ENCODE results near the gene INTS1. TPM values are rescaled to one million over a fixed set of nuclear protein-coding genes. Genes with fewer than 3 reads are reported as not detected.

Gene INTS1
- total RNA-seq, 4 donors from 2014 or later, result 33.1 to 80.3 (median 48.0) TPM

GRCh38 chr7:1550005-1550845, 46.0 kb upstream of the INTS1 start:
- Histone ChIP-seq H3K4me1 (peaks cover 3 to 12% (median 10%) of the 10 kb centered on the region in 4 donors), H3K27me3 (no peaks in the 10 kb centered on the region), H3K4me3 (no peak overlapping the region), H3K36me3 (peaks cover 0 to 2% (median under 1%) of the 10 kb centered on the region in 4 donors), H3K27ac (replicated peaks in 1 of 4) (no peak overlapping the region), H3K9me3 (no peaks in the 10 kb centered on the region)
- intact Hi-C loops (cut with DNase I), result no loop called here
- DNase-seq (ENCODE audit: extremely low spot score), result no peak
- no peak for TF ChIP-seq CTCF (IDR thresholded peaks at IDR 0.05)
- TF ChIP-seq POLR2A (IDR thresholded peaks at IDR 0.05; ENCODE audit: low read depth), result no peak
- TF ChIP-seq EP300 (IDR thresholded peaks at IDR 0.05), result no peak
- TF ChIP-seq POLR2AphosphoS5 (IDR thresholded peaks at IDR 0.05), result no peak
- 86% methylated on average over 21 of the region's 42 CpGs for WGBS

GRCh38 chr7:1549357-1550004, 45.3 kb upstream of the INTS1 start:
- Histone ChIP-seq H3K4me3 (no peak overlapping the region), H3K9me3 (no peaks in the 10 kb centered on the region), H3K4me1 (peaks cover 0 to 8% (median 6%) of the 10 kb centered on the region in 4 donors), H3K36me3 (peaks cover 0 to 9% (median 7%) of the 10 kb centered on the region in 4 donors), H3K27ac (replicated peaks in 1 of 4) (no peak overlapping the region), H3K27me3 (no peaks in the 10 kb centered on the region)
- TF ChIP-seq POLR2A (IDR thresholded peaks at IDR 0.05; ENCODE audit: low read depth), result no peak
- TF ChIP-seq POLR2AphosphoS5 (IDR thresholded peaks at IDR 0.05), result no peak
- TF ChIP-seq CTCF (IDR thresholded peaks at IDR 0.05), result no peak
- TF ChIP-seq EP300 (IDR thresholded peaks at IDR 0.05), result no peak
- DNase-seq (ENCODE audit: extremely low spot score), result no peak
- 82% methylated on average over 5 of the region's 27 CpGs for WGBS
- intact Hi-C loops (cut with DNase I), result no loop called here

- no peaks in the 10 kb centered on the region for H3K27me3 ChIP-seq
- TF ChIP-seq POLR2AphosphoS5 (IDR thresholded peaks at IDR 0.05) (no peak), POLR2A (IDR thresholded peaks at IDR 0.05; ENCODE audit: low read depth) (no peak), EP300 (IDR thresholded peaks at IDR 0.05) (no peak), CTCF (IDR thresholded peaks at IDR 0.05) (no peak)
- H3K36me3 ChIP-seq, result peaks cover 0 to 15% (median 13%) of the 10 kb centered on the region in 4 donors
- H3K27ac ChIP-seq (replicated peaks in 1 of 4), result no peak overlapping the region
- no peak overlapping the region for H3K4me3 ChIP-seq
- intact Hi-C loops (cut with DNase I), result no loop called here
- 91% methylated on average over 11 of the region's 14 CpGs for WGBS
- H3K9me3 ChIP-seq, result no peaks in the 10 kb centered on the region
- DNase-seq (ENCODE audit: extremely low spot score), result no peak
- peaks cover 0 to 8% (median 6%) of the 10 kb centered on the region in 4 donors for H3K4me1 ChIP-seq
These were observed 44.8 kb upstream of the INTS1 start for GRCh38 chr7:1548944-1549343.

- Histone ChIP-seq H3K4me3 (no peak overlapping the region), H3K27me3 (no peaks in the 10 kb centered on the region), H3K9me3 (no peaks in the 10 kb centered on the region), H3K27ac (replicated peaks in 1 of 4) (no peak overlapping the region), H3K4me1 (peaks cover 0 to 8% (median 6%) of the 10 kb centered on the region in 4 donors), H3K36me3 (peaks cover 0 to 20% (median 17%) of the 10 kb centered on the region in 4 donors)
- intact Hi-C loops (cut with DNase I), result no loop called here
- TF ChIP-seq POLR2A (IDR thresholded peaks at IDR 0.05; ENCODE audit: low read depth), result no peak
- TF ChIP-seq CTCF (IDR thresholded peaks at IDR 0.05), result no peak
- no peak for TF ChIP-seq POLR2AphosphoS5 (IDR thresholded peaks at IDR 0.05)
- no peak for TF ChIP-seq EP300 (IDR thresholded peaks at IDR 0.05)
- no peak for DNase-seq (ENCODE audit: extremely low spot score)
- 58% methylated on average over 12 of the region's 17 CpGs for WGBS
These were observed 44.2 kb upstream of the INTS1 start for GRCh38 chr7:1548438-1548831.
